ENCODE results near the gene MECP2. TPM values are rescaled to one million over a fixed set of nuclear protein-coding genes. Genes with fewer than 3 reads are reported as not detected.

The MECP2 gene
- total RNA-seq, 3 donors from 2014 or later = 56.3 to 58.3 (median 57.8) TPM

DNA sequence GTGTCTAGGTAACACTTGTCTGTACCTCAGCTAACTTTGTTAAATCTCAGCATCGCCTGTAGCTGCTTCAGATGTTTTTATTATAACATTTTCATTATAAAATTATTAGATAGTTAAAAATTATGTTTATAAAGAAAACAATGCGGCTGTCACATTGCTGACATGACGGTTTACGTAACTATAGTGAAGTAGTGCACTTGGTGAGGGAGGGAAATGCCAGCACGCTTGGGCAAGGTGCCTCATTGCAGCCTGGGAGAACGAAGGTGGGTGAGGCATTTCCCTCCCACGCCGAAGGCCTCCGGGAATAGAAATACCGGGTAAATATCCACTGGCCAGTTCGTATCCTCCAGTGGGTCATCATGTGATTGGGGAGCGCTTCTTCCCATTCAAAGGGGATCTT, 109.0 kb downstream of the MECP2 start:
- peak overlapping the region in 1 of 2 donors; percentile 38 for H3K27ac ChIP-seq
- intact Hi-C loops (cut with DNase I; ENCODE audit: low total_unique reads) = loop anchor here (10.0 kb wide), 1 partner anchor 1556 kb away; no protein-coding TSS in a partner anchor
- peaks cover 0 to 37% of the 10 kb centered on the region in 2 donors for H3K27me3 ChIP-seq
- H3K4me1 ChIP-seq = no peaks in the 10 kb centered on the region
- DNase-seq (ENCODE audit: low spot score in 2 of 2) = no peak
- no peaks in the 10 kb centered on the region for H3K36me3 ChIP-seq
- TF ChIP-seq POLR2A (IDR thresholded peaks at IDR 0.05) = no peak
- TF ChIP-seq, protein P1, sequence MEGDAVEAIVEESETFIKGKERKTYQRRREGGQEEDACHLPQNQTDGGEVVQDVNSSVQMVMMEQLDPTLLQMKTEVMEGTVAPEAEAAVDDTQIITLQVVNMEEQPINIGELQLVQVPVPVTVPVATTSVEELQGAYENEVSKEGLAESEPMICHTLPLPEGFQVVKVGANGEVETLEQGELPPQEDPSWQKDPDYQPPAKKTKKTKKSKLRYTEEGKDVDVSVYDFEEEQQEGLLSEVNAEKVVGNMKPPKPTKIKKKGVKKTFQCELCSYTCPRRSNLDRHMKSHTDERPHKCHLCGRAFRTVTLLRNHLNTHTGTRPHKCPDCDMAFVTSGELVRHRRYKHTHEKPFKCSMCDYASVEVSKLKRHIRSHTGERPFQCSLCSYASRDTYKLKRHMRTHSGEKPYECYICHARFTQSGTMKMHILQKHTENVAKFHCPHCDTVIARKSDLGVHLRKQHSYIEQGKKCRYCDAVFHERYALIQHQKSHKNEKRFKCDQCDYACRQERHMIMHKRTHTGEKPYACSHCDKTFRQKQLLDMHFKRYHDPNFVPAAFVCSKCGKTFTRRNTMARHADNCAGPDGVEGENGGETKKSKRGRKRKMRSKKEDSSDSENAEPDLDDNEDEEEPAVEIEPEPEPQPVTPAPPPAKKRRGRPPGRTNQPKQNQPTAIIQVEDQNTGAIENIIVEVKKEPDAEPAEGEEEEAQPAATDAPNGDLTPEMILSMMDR (IDR thresholded peaks at IDR 0.05) = no peak
- no peak for TF ChIP-seq POLR2AphosphoS5 (IDR thresholded peaks at IDR 0.05)
- no peaks in the 10 kb centered on the region for H3K9me3 ChIP-seq
- no peak overlapping the region for H3K4me3 ChIP-seq

DNA sequence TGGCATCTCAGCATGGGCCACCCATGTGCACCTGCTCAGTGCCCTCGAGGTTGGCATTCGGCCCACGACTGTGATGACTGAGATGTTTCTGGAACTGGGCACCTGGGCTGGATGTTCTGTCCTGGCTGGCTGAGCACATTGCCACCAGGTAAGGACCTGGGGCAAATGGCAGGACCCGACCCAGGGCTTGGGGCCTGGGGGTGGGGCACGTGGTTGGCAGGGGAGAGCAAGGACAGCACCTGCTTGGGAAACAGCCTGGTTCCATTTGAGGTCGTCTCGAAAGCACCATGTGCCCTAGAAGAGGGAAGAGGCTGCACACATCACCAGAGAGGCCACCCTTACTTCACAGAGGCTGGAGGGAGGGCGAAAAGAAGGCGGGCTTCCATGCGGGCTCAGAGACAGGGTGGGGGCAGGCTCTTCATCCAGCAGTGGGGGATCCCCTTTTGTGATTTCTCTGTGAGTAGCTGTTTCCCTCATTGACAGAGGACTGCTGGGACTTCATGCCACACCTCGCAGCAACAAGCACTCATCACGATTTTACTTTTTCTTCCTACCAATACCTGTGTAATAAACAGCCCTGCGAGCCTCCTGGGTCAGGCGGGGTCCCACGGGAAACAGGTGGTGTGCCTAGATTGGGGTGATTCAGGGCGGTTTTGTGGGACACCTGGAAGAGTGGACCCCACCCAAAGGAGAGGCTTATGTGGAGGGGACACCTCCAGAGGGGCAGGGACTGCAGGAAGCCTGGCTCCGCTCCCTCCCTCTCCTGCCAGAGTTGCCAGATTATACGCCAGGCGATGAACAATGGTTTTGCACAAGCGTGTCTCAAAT, 113.0 kb downstream of the MECP2 start:
- peak overlapping the region; percentile 86 to 88 for H3K27ac ChIP-seq
- H3K4me1 ChIP-seq = no peaks in the 10 kb centered on the region
- intact Hi-C loops (cut with DNase I; ENCODE audit: low total_unique reads) = loop anchor here (10.0 kb wide), 1 partner anchor 1560 kb away; no protein-coding TSS in a partner anchor
- TF ChIP-seq, protein P1 (IDR thresholded peaks at IDR 0.05) = no peak
- TF ChIP-seq POLR2AphosphoS5 (IDR thresholded peaks at IDR 0.05) (no peak), POLR2A (IDR thresholded peaks at IDR 0.05) (no peak)
- no peaks in the 10 kb centered on the region for H3K9me3 ChIP-seq
- no peak overlapping the region for H3K4me3 ChIP-seq
- DNase-seq (ENCODE audit: low spot score in 2 of 2) = no peak
- H3K27me3 ChIP-seq = peaks cover 0 to 36% of the 10 kb centered on the region in 2 donors
- no peaks in the 10 kb centered on the region for H3K36me3 ChIP-seq

DNA sequence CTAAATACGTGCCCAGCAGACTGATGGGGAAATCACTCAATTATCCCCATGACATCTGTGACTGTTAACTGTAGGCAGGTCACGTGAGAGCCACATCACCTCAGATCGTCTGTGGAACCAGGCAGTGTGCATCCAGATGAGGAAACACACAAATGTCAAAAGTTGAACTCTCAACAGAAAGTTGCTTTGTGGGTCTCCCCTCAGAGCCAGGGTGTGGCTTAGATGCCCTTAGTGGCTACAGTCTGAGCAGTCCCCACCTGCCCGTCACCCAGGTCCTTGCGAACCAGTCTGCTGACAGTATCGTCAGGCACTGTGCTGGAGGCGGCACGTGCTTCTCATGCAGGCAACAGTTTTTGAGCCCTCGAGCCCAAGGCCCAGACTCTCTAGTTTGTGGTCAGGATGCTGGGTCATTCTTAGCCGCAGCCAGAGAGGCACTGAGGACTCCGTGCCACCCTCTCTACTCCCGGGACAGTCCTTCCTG, 114.2 kb downstream of the MECP2 start:
- intact Hi-C loops (cut with DNase I; ENCODE audit: low total_unique reads) = loop anchor here (10.0 kb wide), 1 partner anchor 1561 kb away; no protein-coding TSS in a partner anchor
- Histone ChIP-seq H3K27me3 (peaks cover 0 to 36% of the 10 kb centered on the region in 2 donors), H3K4me3 (no peak overlapping the region), H3K27ac (no peak overlapping the region), H3K9me3 (no peaks in the 10 kb centered on the region), H3K4me1 (no peaks in the 10 kb centered on the region), H3K36me3 (no peaks in the 10 kb centered on the region)
- TF ChIP-seq POLR2AphosphoS5 (IDR thresholded peaks at IDR 0.05) = no peak
- TF ChIP-seq POLR2A (IDR thresholded peaks at IDR 0.05) = no peak
- TF ChIP-seq, protein P1 (IDR thresholded peaks at IDR 0.05) = no peak
- DNase-seq (ENCODE audit: low spot score in 2 of 2) = no peak

DNA sequence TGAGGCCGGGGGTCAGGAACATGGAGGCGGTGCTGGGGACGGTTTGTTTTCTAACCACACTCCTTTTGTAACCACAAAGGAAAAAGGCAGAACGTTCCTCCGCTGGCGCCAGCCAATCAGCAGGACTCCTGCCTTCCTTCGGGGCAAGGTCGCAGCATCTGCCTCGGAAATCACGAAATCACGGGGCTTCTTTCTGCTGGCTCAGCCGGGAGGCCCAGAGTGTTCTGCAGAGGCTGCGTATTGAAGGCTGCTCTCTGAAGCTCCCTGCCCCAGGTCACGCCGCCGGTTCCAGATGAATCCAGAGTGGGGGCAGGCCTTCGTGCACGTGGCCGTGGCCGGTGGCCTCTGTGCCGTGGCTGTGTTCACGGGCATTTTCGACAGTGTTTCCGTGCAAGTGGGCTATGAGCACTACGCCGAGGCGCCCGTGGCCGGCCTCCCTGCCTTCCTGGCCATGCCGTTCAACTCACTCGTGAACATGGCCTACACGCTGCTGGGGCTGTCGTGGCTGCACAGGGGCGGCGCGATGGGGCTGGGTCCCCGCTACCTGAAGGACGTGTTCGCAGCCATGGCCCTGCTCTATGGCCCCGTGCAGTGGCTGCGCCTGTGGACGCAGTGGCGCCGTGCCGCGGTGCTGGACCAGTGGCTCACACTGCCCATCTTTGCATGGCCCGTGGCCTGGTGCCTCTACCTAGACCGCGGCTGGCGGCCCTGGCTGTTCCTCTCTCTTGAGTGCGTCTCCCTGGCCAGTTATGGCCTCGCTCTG, 115.6 kb downstream of the MECP2 start:
- Histone ChIP-seq H3K27ac (peak overlapping the region; percentile 17 to 55), H3K4me1 (no peaks in the 10 kb centered on the region), H3K4me3 (no peak overlapping the region), H3K36me3 (no peaks in the 10 kb centered on the region), H3K27me3 (peaks cover 0 to 36% of the 10 kb centered on the region in 2 donors), H3K9me3 (no peaks in the 10 kb centered on the region)
- intact Hi-C loops (cut with DNase I; ENCODE audit: low total_unique reads) = loop anchor here (10.0 kb wide), 1 partner anchor 1563 kb away; no protein-coding TSS in a partner anchor
- no peak for DNase-seq (ENCODE audit: low spot score in 2 of 2)
- no peak for TF ChIP-seq POLR2AphosphoS5 (IDR thresholded peaks at IDR 0.05)
- TF ChIP-seq, protein P1 (IDR thresholded peaks at IDR 0.05) = no peak

All from breast epithelium (tissue), 4 donors.